NCI-H1092 (cell line): ENCODE results near the gene MIB1.
"Not testable (repeated sequence)": the region's sequence is repeated elsewhere in the genome, so short reads cannot be mapped to it uniquely, and the experiment has no call there.

Source experiments
- DNase-seq: peaks from one replicate; lab custom pipeline; 2025; lab: John Stamatoyannopoulos, UW

MIB1 gene

GRCh38 chr18:21743166-21743832 is 2.7 kb downstream of the MIB1 start:
- no peak for DNase-seq

- no peak for DNase-seq
Observed at GRCh38 chr18:21745231-21745630, 4.6 kb downstream of the MIB1 start.

- no peak for DNase-seq
Observed at GRCh38 chr18:21747268-21747667, 6.7 kb downstream of the MIB1 start.

- no peak for DNase-seq
Observed at GRCh38 chr18:21747764-21748693, 7.4 kb downstream of the MIB1 start.

- no peak for DNase-seq
Observed at GRCh38 chr18:21757833-21758232, 17.2 kb downstream of the MIB1 start.

- DNase-seq, result no peak
Observed at GRCh38 chr18:21759836-21760235, 19.2 kb downstream of the MIB1 start.

- DNase-seq, result no peak
Observed at GRCh38 chr18:21760321-21760720, 19.7 kb downstream of the MIB1 start.

- no peak for DNase-seq
Observed at GRCh38 chr18:21761471-21762115, 21.0 kb downstream of the MIB1 start.

- no peak for DNase-seq
Observed at GRCh38 chr18:21762181-21762772, 21.7 kb downstream of the MIB1 start.

- DNase-seq, result no peak
Observed at GRCh38 chr18:21763846-21764646, 23.5 kb downstream of the MIB1 start.

GRCh38 chr18:21769206-21769605 is 28.6 kb downstream of the MIB1 start:
- no peak for DNase-seq

- DNase-seq, result no peak
Observed at GRCh38 chr18:21774722-21775121, 34.1 kb downstream of the MIB1 start.

- no peak for DNase-seq
Observed at GRCh38 chr18:21777814-21778213, 37.2 kb downstream of the MIB1 start.

- DNase-seq, result no peak
Observed at GRCh38 chr18:21786526-21786925, 45.9 kb downstream of the MIB1 start.

GRCh38 chr18:21796089-21796488 is 55.5 kb downstream of the MIB1 start:
- DNase-seq, result not testable (repeated sequence)

GRCh38 chr18:21798126-21798525 is 57.5 kb downstream of the MIB1 start:
- no peak for DNase-seq

- no peak for DNase-seq
Observed at GRCh38 chr18:21799721-21800120, 59.1 kb downstream of the MIB1 start.

- no peak for DNase-seq
Observed at GRCh38 chr18:21803495-21803894, 62.9 kb downstream of the MIB1 start.

- no peak for DNase-seq
Observed at GRCh38 chr18:21805771-21806366, 65.3 kb downstream of the MIB1 start.

GRCh38 chr18:21808185-21808584 is 67.6 kb downstream of the MIB1 start:
- no peak for DNase-seq

GRCh38 chr18:21809725-21810124 is 69.1 kb downstream of the MIB1 start:
- DNase-seq, result no peak
